Neuronal stem cell (in vitro differentiated cells): Measurements from ENCODE around the gene LRPPRC.

Experiments used
- DNase-seq: peaks from one replicate; pipeline ENCODE4 v3.0.0-alpha.2; 2013; ENCODE audit warnings: low spot score
- H2AFZ ChIP-seq: one replicate; pipeline ENCODE4 v1.6.1; 2013; ENCODE audit warnings: mild to moderate bottlenecking, low read length, inconsistent platforms
- H2AK5ac ChIP-seq: 2 replicates; pipeline ENCODE4 v1.6.1; 2013; ENCODE audit warnings: low read depth, mild to moderate bottlenecking, inconsistent platforms, low read length, moderate library complexity, mixed read lengths
- H2BK120ac ChIP-seq: 2 replicates; pipeline ENCODE4 v1.6.1; 2013; ENCODE audit warnings: low read depth, mild to moderate bottlenecking, inconsistent platforms, low read length, moderate library complexity, mixed read lengths
- H2BK12ac ChIP-seq: one replicate; pipeline ENCODE4 v1.6.1; 2013; ENCODE audit warnings: low read length, inconsistent platforms
- H2BK15ac ChIP-seq: 2 replicates; pipeline ENCODE4 v1.6.1; 2013; ENCODE audit warnings: mild to moderate bottlenecking, low read length, inconsistent platforms, mixed read lengths
- H2BK5ac ChIP-seq: one replicate; pipeline ENCODE4 v1.6.1; 2013; ENCODE audit warnings: inconsistent platforms, mild to moderate bottlenecking, low read length, moderate library complexity
- H3K14ac ChIP-seq: one replicate; pipeline ENCODE4 v1.6.1; 2013; ENCODE audit warnings: low read length, inconsistent platforms
- H3K18ac ChIP-seq: 2 replicates; pipeline ENCODE4 v1.6.1; 2013; ENCODE audit warnings: low read length, inconsistent platforms
- H3K23ac ChIP-seq: 2 replicates; pipeline ENCODE4 v1.6.1; 2013; ENCODE audit warnings: low read depth, mild to moderate bottlenecking, mixed read lengths, low read length, inconsistent platforms; ENCODE audit not compliant: poor library complexity
- H3K27ac ChIP-seq: replicated peaks from 3 replicates; pipeline ENCODE4 v1.5.1; 2013; ENCODE audit warnings: low read length, inconsistent platforms
- H3K27me3 ChIP-seq, 3 experiments: 2 replicates each; pipeline ENCODE4 v1.6.1; 2013; ENCODE audit warnings: low read length in 3 of 3, mild to moderate bottlenecking in 2 of 3, inconsistent platforms in 1 of 3, low read depth in 1 of 3, mixed read lengths in 1 of 3, moderate library complexity in 1 of 3; ENCODE audit not compliant: control insufficient read depth in 3 of 3, insufficient read depth in 3 of 3
- H3K36me3 ChIP-seq, 2 donors: replicated peaks in 1 of 2; 2 replicates each; pipeline ENCODE4 v1.6.1; 2013; ENCODE audit warnings: low read length in 2 of 2; ENCODE audit not compliant: control insufficient read depth in 2 of 2, insufficient read depth in 2 of 2
- H3K4ac ChIP-seq: 2 replicates; pipeline ENCODE4 v1.6.1; 2013; ENCODE audit warnings: inconsistent platforms, mild to moderate bottlenecking, low read length, moderate library complexity
- H3K4me1 ChIP-seq, 2 donors: 1 replicate in 1 of 2; 2 replicates in 1 of 2; pipeline ENCODE4 v1.6.1; 2013; ENCODE audit warnings: low read length in 2 of 2, low read depth in 1 of 2; ENCODE audit not compliant: control insufficient read depth in 2 of 2, insufficient read depth in 1 of 2
- H3K4me2 ChIP-seq: one replicate; pipeline ENCODE4 v1.6.1; 2013; ENCODE audit warnings: mild to moderate bottlenecking, low read length, inconsistent platforms; ENCODE audit not compliant: insufficient read depth, poor library complexity, severe bottlenecking
- H3K4me3 ChIP-seq, 2 donors: 2 replicates each; pipeline ENCODE4 v1.5.1; 2013; ENCODE audit warnings: low read length in 2 of 2, mild to moderate bottlenecking in 2 of 2, inconsistent platforms in 1 of 2, moderate library complexity in 1 of 2
- H3K79me1 ChIP-seq: one replicate; pipeline ENCODE4 v1.6.1; 2013; ENCODE audit warnings: low read depth, mild to moderate bottlenecking, inconsistent platforms, low read length, moderate library complexity
- H3K9ac ChIP-seq: one replicate; pipeline ENCODE4 v1.6.1; 2013; ENCODE audit warnings: mild to moderate bottlenecking, low read depth, low read length, inconsistent platforms; ENCODE audit not compliant: poor library complexity
- H3K9me3 ChIP-seq, 2 donors: replicated peaks in 1 of 2; 2 replicates each; pipeline versions ENCODE3 to v1.6.1; 2013; ENCODE audit warnings: low read length in 2 of 2, mild to moderate bottlenecking in 2 of 2, inconsistent platforms in 1 of 2, low read depth in 1 of 2, mixed read lengths in 1 of 2, moderate library complexity in 1 of 2; ENCODE audit not compliant: control insufficient read depth in 2 of 2, insufficient read depth in 1 of 2
- H4K8ac ChIP-seq: one replicate; pipeline ENCODE4 v1.6.1; 2013; ENCODE audit warnings: low read depth, mild to moderate bottlenecking, inconsistent platforms, low read length, moderate library complexity
- H4K91ac ChIP-seq: one replicate; pipeline ENCODE4 v1.6.1; 2013; ENCODE audit warnings: low read length, low read depth, mild to moderate bottlenecking, inconsistent platforms; ENCODE audit not compliant: poor library complexity
- WGBS, 2 donors: extraction: QIAGEN DNeasy Blood & Tissue Kit; methylation state at CpG; one replicate each; pipeline ENCODE4 v1.1.7; 2013; ENCODE audit warnings: missing lambda C conversion rate in 2 of 2, mixed read lengths in 1 of 2; ENCODE audit not compliant: insufficient read length in 2 of 2, insufficient replicate concordance in 1 of 2; ENCODE audit errors: extremely low coverage in 2 of 2; 5-methylcytosine and 5-hydroxymethylcytosine counted together

LRPPRC gene

GRCh38 chr2:43946685-43947084, 49.1 kb downstream of the LRPPRC start:
- Histone ChIP-seq H2BK120ac (no peak overlapping the region), H2AFZ (no peak overlapping the region), H3K4me3 (no peak overlapping the region), H3K27ac (no peak overlapping the region), H3K14ac (no peak overlapping the region), H3K9ac (no peak overlapping the region), H3K4ac (no peak overlapping the region), H2BK12ac (no peak overlapping the region), H2AK5ac (no peak overlapping the region), H3K36me3 (peaks cover 13 to 100% of the 10 kb centered on the region in 2 donors), H2BK5ac (no peak overlapping the region), H3K18ac (no peak overlapping the region), H3K4me2 (no peak overlapping the region), H2BK15ac (no peak overlapping the region), H4K8ac (no peak overlapping the region), H3K27me3 (no peaks in the 10 kb centered on the region), H3K23ac (no peak overlapping the region), H3K9me3 (no peaks in the 10 kb centered on the region), H4K91ac (no peak overlapping the region), H3K4me1 (no peaks in the 10 kb centered on the region), H3K79me1 (peaks cover 2% of the 10 kb centered on the region)
- DNase-seq, result no peak
- WGBS, 2 donors, result no CpG with 5 or more reads among the region's 4 CpGs

- H2BK120ac ChIP-seq, result no peak overlapping the region
- no peak overlapping the region for H3K23ac ChIP-seq
- no peak overlapping the region for H4K91ac ChIP-seq
- no peak overlapping the region for H3K14ac ChIP-seq
- no peak for DNase-seq
- no peak overlapping the region for H2AFZ ChIP-seq
- no peak overlapping the region for H3K4me2 ChIP-seq
- no peak overlapping the region for H2BK5ac ChIP-seq
- H4K8ac ChIP-seq, result no peak overlapping the region
- no peaks in the 10 kb centered on the region for H3K4me1 ChIP-seq
- no peaks in the 10 kb centered on the region for H3K27me3 ChIP-seq
- no peaks in the 10 kb centered on the region for H3K79me1 ChIP-seq
- no peak overlapping the region for H2BK15ac ChIP-seq
- H3K4me3 ChIP-seq, result no peak overlapping the region
- H3K4ac ChIP-seq, result no peak overlapping the region
- no peak overlapping the region for H2BK12ac ChIP-seq
- no CpG with 5 or more reads among the region's 3 CpGs for WGBS, 2 donors
- no peak overlapping the region for H3K9ac ChIP-seq
- peaks cover 11 to 100% of the 10 kb centered on the region in 2 donors for H3K36me3 ChIP-seq
- H3K27ac ChIP-seq, result no peak overlapping the region
- H3K9me3 ChIP-seq, result no peaks in the 10 kb centered on the region
- H3K18ac ChIP-seq, result no peak overlapping the region
- H2AK5ac ChIP-seq, result no peak overlapping the region
These were observed 50.4 kb downstream of the LRPPRC start for GRCh38 chr2:43945439-43945838.

GRCh38 chr2:43944915-43945314, 50.9 kb downstream of the LRPPRC start:
- Histone ChIP-seq H3K4me1 (no peaks in the 10 kb centered on the region), H3K4ac (no peak overlapping the region)

GRCh38 chr2:43943809-43944452, 51.9 kb downstream of the LRPPRC start:
- no peak overlapping the region for H4K8ac ChIP-seq
- H2BK15ac ChIP-seq, result no peak overlapping the region
- no peak overlapping the region for H3K14ac ChIP-seq
- no peaks in the 10 kb centered on the region for H3K9me3 ChIP-seq
- H2BK120ac ChIP-seq, result no peak overlapping the region
- H3K23ac ChIP-seq, result no peak overlapping the region
- no peak overlapping the region for H2AK5ac ChIP-seq
- H3K36me3 ChIP-seq, result peaks cover 11 to 98% of the 10 kb centered on the region in 2 donors
- H2BK5ac ChIP-seq, result no peak overlapping the region
- H2AFZ ChIP-seq, result no peak overlapping the region
- H3K27me3 ChIP-seq, result no peaks in the 10 kb centered on the region
- no peak overlapping the region for H3K18ac ChIP-seq
- no peak overlapping the region for H3K4ac ChIP-seq
- no peak overlapping the region for H3K27ac ChIP-seq
- no peak overlapping the region for H3K4me2 ChIP-seq
- no peaks in the 10 kb centered on the region for H3K79me1 ChIP-seq
- H3K4me1 ChIP-seq, result no peaks in the 10 kb centered on the region
- no peak overlapping the region for H3K9ac ChIP-seq
- H3K4me3 ChIP-seq, result no peak overlapping the region
- no peak overlapping the region for H4K91ac ChIP-seq
- no CpG with 5 or more reads among the region's 5 CpGs for WGBS, 2 donors
- DNase-seq, result no peak
- H2BK12ac ChIP-seq, result no peak overlapping the region

More at GRCh38 chr2:43944915-43945314, 50.9 kb downstream of the LRPPRC start:
- H3K27ac ChIP-seq, result no peak overlapping the region
- no peak overlapping the region for H3K23ac ChIP-seq
- H2BK5ac ChIP-seq, result no peak overlapping the region
- no peak for DNase-seq
- no peak overlapping the region for H4K91ac ChIP-seq
- H3K27me3 ChIP-seq, result no peaks in the 10 kb centered on the region
- H3K18ac ChIP-seq, result no peak overlapping the region
- H2AK5ac ChIP-seq, result no peak overlapping the region
- no peak overlapping the region for H2AFZ ChIP-seq
- no peaks in the 10 kb centered on the region for H3K79me1 ChIP-seq
- no peak overlapping the region for H2BK12ac ChIP-seq
- H4K8ac ChIP-seq, result no peak overlapping the region
- no peak overlapping the region for H3K14ac ChIP-seq
- H3K4me3 ChIP-seq, result no peak overlapping the region
- no peak overlapping the region for H2BK15ac ChIP-seq
- H3K9ac ChIP-seq, result no peak overlapping the region
- H2BK120ac ChIP-seq, result no peak overlapping the region
- WGBS, 2 donors, result no CpG with 5 or more reads among the region's 3 CpGs
- H3K36me3 ChIP-seq, result peaks cover 11 to 100% of the 10 kb centered on the region in 2 donors
- no peaks in the 10 kb centered on the region for H3K9me3 ChIP-seq
- H3K4me2 ChIP-seq, result no peak overlapping the region
